H1 (cell line): Measurements from ENCODE around the gene RAB39B.

Source experiments
- ATF2 ChIP-seq: IDR thresholded peaks from 2 replicates; pipeline ENCODE4 v1.6.1; 2012; ENCODE audit warnings: low read length, inconsistent platforms
- BACH1 ChIP-seq: IDR thresholded peaks from 2 replicates; pipeline ENCODE4 v1.6.1; 2012; ENCODE audit warnings: low read length, improper control_type of control experiment
- CEBPB ChIP-seq: IDR thresholded peaks from 2 replicates; pipeline ENCODE4 v1.6.1; 2012; ENCODE audit warnings: low read depth, low read length
- CHD2 ChIP-seq: IDR thresholded peaks from 2 replicates; pipeline ENCODE4 v1.6.1; 2012; ENCODE audit warnings: low read length, improper control_type of control experiment
- CTCF ChIP-seq, 3 experiments: IDR thresholded peaks; 1 replicate in 2 of 3; 2 replicates in 1 of 3; pipeline versions ENCODE4 v1.5.1 to v1.6.1; 2011; ENCODE audit warnings: low read length in 3 of 3, mild to moderate bottlenecking in 3 of 3, inconsistent platforms in 2 of 3, low read depth in 1 of 3, moderate library complexity in 1 of 3; ENCODE audit not compliant: insufficient read depth in 1 of 3; ENCODE audit errors: control extremely low read depth in 1 of 3
- EZH2 ChIP-seq: fragments of 200-600 bp; sonication (generic); IDR thresholded peaks from 2 replicates; pipeline ENCODE4 v1.7.1; 2012; ENCODE audit warnings: low read depth, mild to moderate bottlenecking, moderate library complexity, low read length, inconsistent platforms; ENCODE audit not compliant: severe bottlenecking
- JUN ChIP-seq: IDR thresholded peaks from 2 replicates; pipeline ENCODE4 v1.6.1; 2011; ENCODE audit warnings: low read depth, mild to moderate bottlenecking, improper control_type of control experiment, low read length
- MAFK ChIP-seq: IDR thresholded peaks from 2 replicates; pipeline ENCODE4 v1.6.1; 2012; ENCODE audit warnings: low read depth, mild to moderate bottlenecking, improper control_type of control experiment, low read length
- POLR2A ChIP-seq, 2 experiments: IDR thresholded peaks; 1 replicate in 1 of 2; 2 replicates in 1 of 2; pipeline ENCODE4 v1.6.1; 2011; ENCODE audit warnings: low read depth in 2 of 2, low read length in 2 of 2, mild to moderate bottlenecking in 2 of 2; ENCODE audit errors: control extremely low read depth in 1 of 2
- RNF2 ChIP-seq: fragments of 200-900, 300-1000 bp; sonication (generic); IDR thresholded peaks from 2 replicates; pipeline ENCODE4 v1.7.1; 2016; ENCODE audit warnings: borderline replicate concordance, low read depth, mild to moderate bottlenecking, antibody characterized with exemption, low read length; ENCODE audit not compliant: poor library complexity, severe bottlenecking; ENCODE audit errors: missing control alignments
- SIN3A ChIP-seq, 2 experiments: IDR thresholded peaks in 1 of 2; conservative IDR thresholded peaks in 1 of 2; 2 replicates each; pipeline ENCODE4 v1.6.1; 2011 to 2012; ENCODE audit warnings: low read length in 2 of 2, improper control_type of control experiment in 1 of 2, low read depth in 1 of 2, mild to moderate bottlenecking in 1 of 2
- SRF ChIP-seq: IDR thresholded peaks from 2 replicates; pipeline ENCODE4 v1.6.1; 2011; ENCODE audit warnings: mild to moderate bottlenecking, low read depth, low read length, moderate library complexity

DNA sequence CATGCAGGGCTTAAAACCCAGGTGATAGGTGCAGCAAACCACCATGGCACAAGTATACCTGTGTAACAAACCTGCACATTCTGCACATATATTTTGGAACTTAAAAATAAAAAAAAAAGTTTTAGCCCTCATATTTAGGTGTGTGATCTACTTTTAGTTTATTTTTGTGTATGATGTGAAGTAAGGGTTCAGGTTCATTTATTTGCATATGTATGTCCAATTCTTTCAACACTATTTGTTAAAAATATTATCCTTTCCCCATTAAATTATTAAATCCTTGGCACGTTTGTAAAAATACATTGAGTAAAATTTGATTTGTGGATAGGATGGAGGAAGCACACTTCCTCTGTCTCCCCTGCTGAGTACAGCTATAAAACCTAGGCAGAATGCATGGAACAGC, 12.9 kb downstream of the RAB39B start:
- TF ChIP-seq SRF = no peak
- TF ChIP-seq CTCF (IDR thresholded peaks at IDR 0.05; ENCODE audit: control extremely low read depth in 1 of 3, insufficient read depth in 1 of 3, low read depth in 1 of 3, low read length in 3 of 3) = no peak
- no peak for TF ChIP-seq ATF2
- TF ChIP-seq POLR2A (IDR thresholded peaks at IDR 0.05; ENCODE audit: control extremely low read depth in 1 of 2, low read depth in 2 of 2, low read length in 2 of 2) = no peak
- TF ChIP-seq JUN = no peak
- TF ChIP-seq RNF2 = no peak
- TF ChIP-seq CHD2 = no peak
- TF ChIP-seq BACH1 = no peak
- TF ChIP-seq CEBPB = no peak
- TF ChIP-seq MAFK = no peak
- no peak for TF ChIP-seq EZH2
- TF ChIP-seq SIN3A (conservative IDR thresholded peaks at IDR 0.05 in 1 of 2, IDR thresholded peaks at IDR 0.05 in 1 of 2; ENCODE audit: low read depth in 1 of 2, low read length in 2 of 2) = no peak
